HepG2 (cell line): ENCODE measurements around the gene CRYM. TPM values are rescaled to one million over a fixed set of nuclear protein-coding genes. Genes with fewer than 3 reads are reported as not detected.
A peak's percentile ranks its signal among the peaks of the same experiment; 100 is the strongest.

Experiments
- FIP1L1 ChIP-seq: fragments of 200-400 bp; formaldehyde crosslinking; IDR thresholded peaks from 2 replicates; pipeline ENCODE4 v1.6.1; 2018; ENCODE audit warnings: low read depth, mild to moderate bottlenecking, low read length, moderate library complexity, borderline replicate concordance; ENCODE audit not compliant: insufficient read depth
- FOSL2 ChIP-seq: sonication (generic); formaldehyde crosslinking; IDR thresholded peaks from 2 replicates; pipeline ENCODE4 v1.4.0; 2020; ENCODE audit warnings: missing genetic modification reagents
- GTF2F1 ChIP-seq: fragments of 150-350 bp; IDR thresholded peaks from 2 replicates; pipeline ENCODE4 v1.6.1; 2014; ENCODE audit warnings: low read length
- HDAC1 ChIP-seq: sonication (generic); formaldehyde crosslinking; IDR thresholded peaks from 2 replicates; pipeline ENCODE4 v1.5.1; 2020; ENCODE audit warnings: mild to moderate bottlenecking, missing genetic modification reagents
- KLF13 ChIP-seq: sonication (generic); formaldehyde crosslinking; IDR thresholded peaks from 2 replicates; pipeline ENCODE4 v1.4.0; 2020; ENCODE audit warnings: mild to moderate bottlenecking, missing genetic modification reagents
- PHF8 ChIP-seq: sonication (generic); formaldehyde crosslinking; IDR thresholded peaks from 2 replicates; pipeline ENCODE4 v1.5.0; 2020; ENCODE audit warnings: missing genetic modification reagents
- SKI ChIP-seq: fragments of 450-650 bp; IDR thresholded peaks from one replicate; pipeline ENCODE4 v1.6.1; 2018; ENCODE audit warnings: mild to moderate bottlenecking; ENCODE audit not compliant: partially characterized antibody
- SP4 ChIP-seq: sonication (generic); formaldehyde crosslinking; IDR thresholded peaks from 2 replicates; pipeline ENCODE4 v1.8.1; 2023; ENCODE audit warnings: mild to moderate bottlenecking, missing genetic modification reagents
- TCF12 ChIP-seq, 2 experiments: fragments of 450-650 bp in 1 of 2; sonication (generic) in 1 of 2; formaldehyde crosslinking in 1 of 2; IDR thresholded peaks; 2 replicates each; pipeline versions ENCODE4 v1.6.1 to v1.8.0; 2017 to 2022; ENCODE audit warnings: antibody characterized with exemption in 1 of 2, mild to moderate bottlenecking in 1 of 2, missing genetic modification reagents in 1 of 2, moderate library complexity in 1 of 2
- TERF1 ChIP-seq: sonication (generic); formaldehyde crosslinking; IDR thresholded peaks from 2 replicates; pipeline ENCODE4 v1.8.0; 2022; ENCODE audit warnings: mild to moderate bottlenecking, missing genetic modification reagents, moderate library complexity
- ZMAT3 ChIP-seq: sonication (generic); formaldehyde crosslinking; conservative IDR thresholded peaks from 2 replicates; pipeline ENCODE4 v1.7.0; 2021; ENCODE audit warnings: missing genetic modification reagents
- ZNF343 ChIP-seq: sonication (generic); formaldehyde crosslinking; IDR thresholded peaks from 2 replicates; pipeline ENCODE4 v1.4.0; 2020; ENCODE audit warnings: mild to moderate bottlenecking, missing genetic modification reagents
- ZNF510 ChIP-seq: sonication (generic); formaldehyde crosslinking; IDR thresholded peaks from 2 replicates; pipeline ENCODE4 v1.4.0; 2020; ENCODE audit warnings: low read depth, mild to moderate bottlenecking, missing genetic modification reagents
- ZNF562 ChIP-seq: sonication (generic); formaldehyde crosslinking; IDR thresholded peaks from 2 replicates; pipeline ENCODE4 v1.8.0; 2022; ENCODE audit warnings: missing genetic modification reagents, borderline replicate concordance
- ZNF670 ChIP-seq: sonication (generic); formaldehyde crosslinking; IDR thresholded peaks from 2 replicates; pipeline ENCODE4 v1.8.0; 2022; ENCODE audit warnings: mild to moderate bottlenecking, missing genetic modification reagents, borderline replicate concordance
- ZNF709 ChIP-seq: sonication (generic); formaldehyde crosslinking; IDR thresholded peaks from 2 replicates; pipeline ENCODE4 v1.5.0; 2020; ENCODE audit warnings: mild to moderate bottlenecking, missing genetic modification reagents
- ZNF775 ChIP-seq: sonication (generic); formaldehyde crosslinking; IDR thresholded peaks from 2 replicates; pipeline ENCODE4 v1.4.0; 2020; ENCODE audit warnings: missing genetic modification reagents, mild to moderate bottlenecking, moderate library complexity, borderline replicate concordance
- ZSCAN12 ChIP-seq: sonication (generic); formaldehyde crosslinking; IDR thresholded peaks from 2 replicates; pipeline ENCODE4 v1.9.0; 2021; ENCODE audit warnings: mild to moderate bottlenecking, missing genetic modification reagents
- polyA plus RNA-seq, 8 experiments: library from polyadenylated mRNA; depleted of rRNA in 3 of 8; stranded (reverse) in 7 of 8; unstranded in 1 of 8; fragments of >200 nt; fragmentation: Illumina TruSeq in 4 of 8; extraction: Trizol in 4 of 8; gene quantifications; 2 replicates each; pipeline versions ENCODE4 v1.2.1 to v1.2.3, GENCODE V29; 2011 to 2016; ENCODE audit warnings: low read depth in 4 of 8, missing spikeins in 1 of 8, mixed read lengths in 1 of 8; ENCODE audit not compliant: insufficient read depth in 1 of 8
- total RNA-seq, 5 experiments: library from RNA; depleted of rRNA; stranded (reverse); fragments of >200 nt; fragmentation: Illumina TruSeq; extraction: Trizol; gene quantifications; 2 replicates each; pipeline ENCODE4 v1.2.3, GENCODE V29; 2016; ENCODE audit warnings: low read depth in 1 of 5
- TF ChIP-seq, protein P1 (sequence below): sonication (generic); formaldehyde crosslinking; IDR thresholded peaks from 2 replicates; pipeline ENCODE4 v1.5.1; 2020; ENCODE audit warnings: mild to moderate bottlenecking, missing genetic modification reagents, borderline replicate concordance
- TF ChIP-seq, protein P2 (sequence below): sonication (generic); formaldehyde crosslinking; IDR thresholded peaks from 2 replicates; pipeline ENCODE4 v1.4.0; 2020; ENCODE audit warnings: missing genetic modification reagents
- TF ChIP-seq, protein P3 (sequence below): sonication (generic); formaldehyde crosslinking; conservative IDR thresholded peaks from 2 replicates; pipeline ENCODE4 v1.4.0; 2020; ENCODE audit warnings: missing genetic modification reagents
- TF ChIP-seq, protein P4 (sequence below): sonication (generic); formaldehyde crosslinking; IDR thresholded peaks from 2 replicates; pipeline ENCODE4 v1.4.0; 2020; ENCODE audit warnings: missing genetic modification reagents; ENCODE audit errors: not compliant biosample characterization

The CRYM gene
- total and polyA plus RNA-seq, 2 of the 13 experiments (the other 11 are each of a cell fraction or from before 2014, with no cell fraction given), result 1.9 to 2.2 TPM

DNA sequence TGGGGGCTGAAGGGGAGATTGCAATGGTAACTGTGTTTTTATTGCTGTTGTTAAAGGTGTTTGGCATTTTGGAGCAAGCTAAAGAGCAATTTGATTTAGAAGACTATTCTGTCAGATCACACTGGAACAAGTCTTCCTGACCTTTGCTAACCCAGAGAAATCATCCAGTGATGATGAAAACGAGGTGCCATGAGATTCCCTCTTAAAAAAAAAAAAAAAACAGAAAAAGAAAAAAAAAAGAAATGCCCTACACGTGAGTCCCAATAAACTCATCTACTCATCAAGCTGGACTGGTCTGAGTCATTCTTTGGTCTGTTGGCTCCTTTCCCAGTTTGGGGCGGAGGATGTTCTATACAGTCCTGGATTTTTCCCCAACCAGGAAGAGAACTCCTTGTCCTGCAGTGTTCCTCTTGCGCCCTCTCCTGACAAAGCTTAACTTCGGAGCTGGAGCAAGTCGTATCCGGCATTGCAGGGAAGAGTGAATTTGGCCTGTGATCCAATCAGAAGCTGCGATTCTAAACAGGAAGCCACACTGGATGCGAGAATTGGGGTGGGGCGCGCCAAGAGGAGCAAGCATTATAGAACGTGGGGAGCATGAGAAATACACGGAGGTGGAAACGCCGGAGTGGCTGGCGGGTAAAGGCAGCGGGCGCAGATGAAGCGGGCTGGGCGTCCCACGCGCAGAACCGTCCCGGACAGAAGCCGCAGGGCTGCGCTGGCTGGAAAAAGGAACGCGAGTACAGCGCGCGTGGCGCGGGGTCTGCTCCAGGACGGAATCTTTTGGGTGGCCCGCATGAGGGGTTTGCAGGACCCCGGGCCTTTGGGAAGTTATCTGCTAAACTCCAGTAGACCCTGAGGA, 22.4 kb upstream of the CRYM start (continued):
- TF ChIP-seq ZMAT3 (CRISPR knock-in tag) (peak; percentile 80; the same call in 1 of the 2 replicates), KLF13 (CRISPR knock-in tag) (no peak), ZNF775 (no peak), GTF2F1 (no peak), SKI (peak; percentile 65), ZNF510 (no peak), TERF1 (CRISPR knock-in tag) (no peak), PHF8 (CRISPR knock-in tag) (peak; percentile 61), TCF12 (IDR thresholded peaks at IDR 0.05) (no peak), TCF12 (CRISPR knock-in tag; IDR thresholded peaks at IDR 0.05) (no peak; the same call in 1 of the 2 replicates), SP4 (CRISPR knock-in tag) (no peak), ZNF343 (peak; percentile 13; the same call in 1 of the 2 replicates), FOSL2 (CRISPR knock-in tag) (peak; percentile 98), ZNF709 (CRISPR knock-in tag) (peak; percentile 57; the same call in 1 of the 2 replicates), ZNF670 (CRISPR knock-in tag) (no peak; the same call in 1 of the 2 replicates), ZNF562 (CRISPR knock-in tag) (0 out of 2 replicates have a peak, but pooled peaks have one; percentile 30), ZSCAN12 (CRISPR knock-in tag) (no peak), HDAC1 (CRISPR knock-in tag) (peak; percentile 72; the same call in 1 of the 2 replicates), FIP1L1 (no peak)
- TF ChIP-seq, protein P1, sequence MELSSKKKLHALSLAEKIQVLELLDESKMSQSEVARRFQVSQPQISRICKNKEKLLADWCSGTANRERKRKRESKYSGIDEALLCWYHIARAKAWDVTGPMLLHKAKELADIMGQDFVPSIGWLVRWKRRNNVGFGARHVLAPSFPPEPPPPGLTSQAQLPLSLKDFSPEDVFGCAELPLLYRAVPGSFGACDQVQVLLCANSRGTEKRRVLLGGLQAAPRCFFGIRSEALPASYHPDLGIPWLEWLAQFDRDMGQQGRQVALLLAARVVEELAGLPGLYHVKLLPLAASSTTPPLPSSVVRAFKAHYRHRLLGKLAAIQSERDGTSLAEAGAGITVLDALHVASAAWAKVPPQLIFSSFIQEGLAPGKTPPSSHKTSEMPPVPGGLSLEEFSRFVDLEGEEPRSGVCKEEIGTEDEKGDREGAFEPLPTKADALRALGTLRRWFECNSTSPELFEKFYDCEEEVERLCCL (CRISPR knock-in tag), result no peak
- TF ChIP-seq, protein P2, sequence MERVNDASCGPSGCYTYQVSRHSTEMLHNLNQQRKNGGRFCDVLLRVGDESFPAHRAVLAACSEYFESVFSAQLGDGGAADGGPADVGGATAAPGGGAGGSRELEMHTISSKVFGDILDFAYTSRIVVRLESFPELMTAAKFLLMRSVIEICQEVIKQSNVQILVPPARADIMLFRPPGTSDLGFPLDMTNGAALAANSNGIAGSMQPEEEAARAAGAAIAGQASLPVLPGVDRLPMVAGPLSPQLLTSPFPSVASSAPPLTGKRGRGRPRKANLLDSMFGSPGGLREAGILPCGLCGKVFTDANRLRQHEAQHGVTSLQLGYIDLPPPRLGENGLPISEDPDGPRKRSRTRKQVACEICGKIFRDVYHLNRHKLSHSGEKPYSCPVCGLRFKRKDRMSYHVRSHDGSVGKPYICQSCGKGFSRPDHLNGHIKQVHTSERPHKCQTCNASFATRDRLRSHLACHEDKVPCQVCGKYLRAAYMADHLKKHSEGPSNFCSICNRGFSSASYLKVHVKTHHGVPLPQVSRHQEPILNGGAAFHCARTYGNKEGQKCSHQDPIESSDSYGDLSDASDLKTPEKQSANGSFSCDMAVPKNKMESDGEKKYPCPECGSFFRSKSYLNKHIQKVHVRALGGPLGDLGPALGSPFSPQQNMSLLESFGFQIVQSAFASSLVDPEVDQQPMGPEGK (CRISPR knock-in tag), result peak; percentile 76
- TF ChIP-seq, protein P3, sequence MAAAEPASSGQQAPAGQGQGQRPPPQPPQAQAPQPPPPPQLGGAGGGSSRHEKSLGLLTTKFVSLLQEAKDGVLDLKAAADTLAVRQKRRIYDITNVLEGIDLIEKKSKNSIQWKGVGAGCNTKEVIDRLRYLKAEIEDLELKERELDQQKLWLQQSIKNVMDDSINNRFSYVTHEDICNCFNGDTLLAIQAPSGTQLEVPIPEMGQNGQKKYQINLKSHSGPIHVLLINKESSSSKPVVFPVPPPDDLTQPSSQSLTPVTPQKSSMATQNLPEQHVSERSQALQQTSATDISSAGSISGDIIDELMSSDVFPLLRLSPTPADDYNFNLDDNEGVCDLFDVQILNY (CRISPR knock-in tag), result peak; percentile 81
- TF ChIP-seq, protein P4, sequence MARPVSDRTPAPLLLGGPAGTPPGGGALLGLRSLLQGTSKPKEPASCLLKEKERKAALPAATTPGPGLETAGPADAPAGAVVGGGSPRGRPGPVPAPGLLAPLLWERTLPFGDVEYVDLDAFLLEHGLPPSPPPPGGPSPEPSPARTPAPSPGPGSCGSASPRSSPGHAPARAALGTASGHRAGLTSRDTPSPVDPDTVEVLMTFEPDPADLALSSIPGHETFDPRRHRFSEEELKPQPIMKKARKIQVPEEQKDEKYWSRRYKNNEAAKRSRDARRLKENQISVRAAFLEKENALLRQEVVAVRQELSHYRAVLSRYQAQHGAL (CRISPR knock-in tag), result peak; percentile 26
